ENCODE results near the gene TSSK3.

- TF ChIP-seq CTCF (IDR thresholded peaks at IDR 0.05) = no peak
- TF ChIP-seq POLR2A (IDR thresholded peaks at IDR 0.05) = no peak
- no peak for TF ChIP-seq EP300 (IDR thresholded peaks at IDR 0.05)
- no peak for TF ChIP-seq POLR2AphosphoS5 (IDR thresholded peaks at IDR 0.05)
Observed at GRCh38 chr1:32353431-32353830, 8.9 kb upstream of the TSSK3 start.
